GM12878 (cell line): ENCODE measurements around the gene PRKCE. TPM values are rescaled to one million over a fixed set of nuclear protein-coding genes. Genes with fewer than 3 reads are reported as not detected.

Source experiments
- ATAC-seq: fragments of 200-7000 bp; cut with Tn5 transposase; 3 replicates; pipeline ENCODE4 v1.9.1; 2020; ENCODE audit warnings: mild to moderate bottlenecking, moderate library complexity
- BruUV-seq: library from RNA; stranded (reverse); fragments of 400-500 nt; replicated peaks from 2 replicates; lab custom pipeline; 2021; lab: Mats Ljungman, UMichigan
- CTCF ChIA-PET: fragments of 300-600 bp; sonication (Branson Sonifier 250); formaldehyde crosslinking; extraction: SDS; loops from one replicate; lab custom pipeline; 2021; ENCODE audit warnings: inconsistent platforms; lab: Yijun Ruan, JAX
- POLR2A ChIA-PET: fragments of 350-600 bp; formaldehyde crosslinking; extraction: SDS; loops from one replicate; lab custom pipeline; 2021; ENCODE audit warnings: inconsistent platforms; lab: Charles Lee
- RAD21 ChIA-PET: fragments of 300-600 bp; sonication (Branson Sonifier 250); formaldehyde crosslinking; loops from one replicate; lab custom pipeline; 2023; ENCODE audit warnings: antibody characterized with exemption; ENCODE audit not compliant: unreplicated experiment; lab: Charles Lee
- SMC1A ChIA-PET: fragments of 300-600 bp; sonication (Branson Sonifier 250); formaldehyde crosslinking; loops from one replicate; lab custom pipeline; 2023; ENCODE audit not compliant: unreplicated experiment, uncharacterized antibody; lab: Charles Lee
- DNase-seq: peaks from one replicate; pipeline ENCODE4 v3.0.0-alpha.2; 2011; ENCODE audit warnings: low read depth, low spot score
- FAIRE-seq: peaks from 3 replicates; lab custom pipeline; 2011; peaks lifted over from hg19 to GRCh38; lab: Jason Lieb, UNC
- H2AFZ ChIP-seq: 2 replicates; pipeline ENCODE4 v1.6.0; 2011; ENCODE audit warnings: low read depth, low read length, control low read depth; ENCODE audit not compliant: control insufficient read depth
- H3K27ac ChIP-seq: 2 replicates; pipeline ENCODE4 v1.5.1; 2011; ENCODE audit warnings: control low read depth; ENCODE audit not compliant: control insufficient read depth, insufficient read depth
- H3K27me3 ChIP-seq, 2 experiments: replicated peaks in 1 of 2; 2 replicates each; pipeline versions ENCODE4 v1.6.0 to v1.6.1; 2011; ENCODE audit warnings: low read length in 1 of 2; ENCODE audit not compliant: control insufficient read depth in 2 of 2, insufficient read depth in 2 of 2
- H3K36me3 ChIP-seq, 2 experiments: 2 replicates each; pipeline ENCODE4 v1.5.1; 2011; ENCODE audit warnings: low read length in 1 of 2; ENCODE audit not compliant: control insufficient read depth in 2 of 2, insufficient read depth in 2 of 2
- H3K4me1 ChIP-seq: 2 replicates; pipeline ENCODE4 v1.6.1; 2011; ENCODE audit warnings: mild to moderate bottlenecking, low read length, moderate library complexity, mixed read lengths; ENCODE audit not compliant: control insufficient read depth, insufficient read depth
- H3K4me2 ChIP-seq: 2 replicates; pipeline ENCODE4 v1.6.0; 2011; ENCODE audit warnings: control low read depth; ENCODE audit not compliant: control insufficient read depth, insufficient read depth
- H3K4me3 ChIP-seq: fragments of 200-600 bp; sonication (generic); 2 replicates; pipeline ENCODE4 v1.5.1; 2016
- H3K79me2 ChIP-seq: 2 replicates; pipeline ENCODE4 v1.6.0; 2011; ENCODE audit warnings: low read length; ENCODE audit not compliant: control insufficient read depth, insufficient read depth
- H3K9ac ChIP-seq: 2 replicates; pipeline ENCODE4 v1.8.0; 2011; ENCODE audit warnings: low read length, control low read depth, mixed read lengths; ENCODE audit not compliant: control insufficient read depth, insufficient read depth
- H3K9me3 ChIP-seq: replicated peaks from 3 replicates; pipeline ENCODE4 v1.5.1; 2011; ENCODE audit warnings: mild to moderate bottlenecking, low read length; ENCODE audit not compliant: control insufficient read depth, insufficient read depth
- H4K20me1 ChIP-seq: 2 replicates; pipeline ENCODE4 v1.6.0; 2011; ENCODE audit not compliant: control insufficient read depth, insufficient read depth
- BRCA1 ChIP-seq: IDR thresholded peaks from 2 replicates; pipeline ENCODE4 v1.6.1; 2011; ENCODE audit warnings: low read depth, low read length, improper control_type of control experiment
- CBX3 ChIP-seq: fragments of 200-600 bp; sonication (generic); IDR thresholded peaks from 2 replicates; pipeline ENCODE4 v1.6.1; 2016; ENCODE audit warnings: low read depth, borderline replicate concordance
- CHD4 ChIP-seq: fragments of 200-600 bp; sonication (generic); IDR thresholded peaks from 2 replicates; pipeline ENCODE4 v1.6.1; 2016; ENCODE audit warnings: mild to moderate bottlenecking
- JUNB ChIP-seq: IDR thresholded peaks from 2 replicates; pipeline ENCODE4 v1.6.1; 2016; ENCODE audit warnings: antibody characterized with exemption, mild to moderate bottlenecking
- KAT2A ChIP-seq: conservative IDR thresholded peaks from 2 replicates; pipeline ENCODE4 v1.6.1; 2011; ENCODE audit warnings: low read depth, low read length; ENCODE audit not compliant: control insufficient read depth
- LARP7 ChIP-seq: fragments of 450-650 bp; IDR thresholded peaks from 2 replicates; pipeline ENCODE4 v1.6.1; 2017; ENCODE audit warnings: mild to moderate bottlenecking
- RB1 ChIP-seq: fragments of 450-650 bp; formaldehyde crosslinking; IDR thresholded peaks from 2 replicates; pipeline ENCODE4 v1.6.1; 2017; ENCODE audit warnings: mild to moderate bottlenecking, borderline replicate concordance
- RBBP5 ChIP-seq: fragments of 200-600 bp; sonication (generic); conservative IDR thresholded peaks from 2 replicates; pipeline ENCODE4 v1.6.1; 2016
- TARDBP ChIP-seq: IDR thresholded peaks from 2 replicates; pipeline ENCODE4 v1.6.1; 2016; ENCODE audit warnings: borderline replicate concordance
- TBL1XR1 ChIP-seq: IDR thresholded peaks from 2 replicates; pipeline ENCODE4 v1.6.1; 2012; ENCODE audit warnings: low read depth, low read length, improper control_type of control experiment
- TCF3 ChIP-seq: IDR thresholded peaks from 2 replicates; pipeline ENCODE4 v1.6.1; 2012; ENCODE audit warnings: low read depth, mild to moderate bottlenecking, low read length, borderline replicate concordance; ENCODE audit not compliant: insufficient read depth
- ZNF24 ChIP-seq: fragments of 450-650 bp; IDR thresholded peaks from 2 replicates; pipeline ENCODE4 v1.6.1; 2017; ENCODE audit warnings: antibody characterized with exemption, mild to moderate bottlenecking
- ZNF622 ChIP-seq: fragments of 450-650 bp; IDR thresholded peaks from 2 replicates; pipeline ENCODE4 v1.6.1; 2017; ENCODE audit warnings: mild to moderate bottlenecking, inconsistent platforms
- WGBS: methylation state at CpG from one replicate; pipeline ENCODE4 v1.1.6; 2016; ENCODE audit warnings: low lambda C conversion rate; ENCODE audit not compliant: insufficient replicate concordance, insufficient coverage; ENCODE audit errors: missing lambda C conversion rate; 5-methylcytosine and 5-hydroxymethylcytosine counted together
- in situ Hi-C: fragments of 300-500 bp; cut with MboI; formaldehyde crosslinking; loops from 9 replicates; pipeline ENCODE4 v1.14.3; 2018; ENCODE audit warnings: mixed read lengths
- intact Hi-C: fragments of 100-400 bp; cut with micrococcal nuclease; formaldehyde crosslinking; loops from one replicate; pipeline ENCODE4 v1.14.2; 2022; ENCODE audit not compliant: unreplicated experiment
- polyA plus RNA-seq, 11 experiments: library from polyadenylated mRNA; depleted of rRNA in 4 of 11; unstranded in 6 of 11; stranded (reverse) in 5 of 11; fragments of >200 nt; fragmentation: Nextera tagmentation in 4 of 11; fragmentation: Illumina TruSeq in 1 of 11; extraction: Ambion mirVana in 4 of 11; extraction: Trizol in 1 of 11; gene quantifications; 1 replicate in 1 of 11; 2 replicates in 10 of 11; pipeline versions ENCODE4 v1.2.1 to v1.2.3, GENCODE V29; 2011 to 2016; ENCODE audit warnings: inconsistent platforms in 2 of 11, missing spikeins in 2 of 11, low read depth in 1 of 11
- total RNA-seq, 4 experiments: library from RNA; depleted of rRNA in 3 of 4; stranded (reverse); fragments of >200 nt in 3 of 4; fragmentation: Illumina TruSeq in 1 of 4; extraction: Trizol in 1 of 4; gene quantifications; 2 replicates each; pipeline versions ENCODE4 v1.2.1 to v1.2.3, GENCODE V29; 2013 to 2021
- TF ChIP-seq, protein P1 (sequence below): fragments of 450-650 bp; conservative IDR thresholded peaks from 2 replicates; pipeline ENCODE4 v1.6.1; 2017; ENCODE audit warnings: mild to moderate bottlenecking, moderate library complexity
- TF ChIP-seq, protein P2 (sequence below), 3 experiments: IDR thresholded peaks in 2 of 3; conservative IDR thresholded peaks in 1 of 3; 2 replicates each; pipeline ENCODE4 v1.5.1; 2011; ENCODE audit warnings: low read depth in 3 of 3, low read length in 3 of 3, mild to moderate bottlenecking in 3 of 3, control low read depth in 2 of 3, moderate library complexity in 2 of 3, inconsistent platforms in 1 of 3, mixed read lengths in 1 of 3; ENCODE audit not compliant: control insufficient read depth in 2 of 3, insufficient read depth in 1 of 3; ENCODE audit errors: extremely low read depth in 1 of 3
- TF ChIP-seq, protein P3 (sequence below): fragments of 450-650 bp; formaldehyde crosslinking; IDR thresholded peaks from 2 replicates; pipeline ENCODE4 v1.4.0; 2022; ENCODE audit warnings: mild to moderate bottlenecking, moderate library complexity

Gene PRKCE
- total and polyA plus RNA-seq, 10 of the 15 experiments (the other 5 are each of a cell fraction or from before 2014, with no cell fraction given) = 2.6 to 28.2 (median 11.3) TPM

DNA sequence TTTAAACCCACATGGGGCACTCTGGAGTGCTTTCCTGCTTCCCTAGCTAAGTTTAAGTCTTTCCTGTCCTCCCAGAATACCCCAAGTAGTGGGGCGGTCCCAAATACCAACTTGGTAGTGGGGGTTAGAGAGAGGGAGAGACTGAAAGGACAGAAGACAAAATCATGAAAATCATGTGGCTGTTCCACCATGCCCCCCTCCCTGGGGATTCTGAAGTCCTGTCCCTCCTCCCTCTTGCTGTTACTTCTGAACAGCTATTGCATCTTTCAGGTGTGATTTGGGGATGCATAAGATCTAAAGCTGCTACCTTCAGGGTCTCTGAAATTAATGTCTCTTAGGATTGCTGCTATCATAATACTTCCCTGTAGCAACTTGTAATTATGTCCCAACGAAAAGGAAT is 378.9 kb downstream of the PRKCE start:
- DNase-seq (no peak), FAIRE-seq (no peak), ATAC-seq (no peak)
- Histone ChIP-seq H3K27ac (no peak overlapping the region), H3K36me3 (no peaks in the 10 kb centered on the region), H3K4me1 (no peaks in the 10 kb centered on the region), H3K9ac (no peak overlapping the region), H3K27me3 (no peaks in the 10 kb centered on the region), H3K4me2 (no peak overlapping the region), H3K4me3 (no peak overlapping the region), H3K9me3 (no peaks in the 10 kb centered on the region), H2AFZ (no peak overlapping the region), H4K20me1 (no peaks in the 10 kb centered on the region), H3K79me2 (no peaks in the 10 kb centered on the region)
- TF ChIP-seq JUNB (no peak), ZNF622 (no peak), TBL1XR1 (no peak), ZNF24 (no peak), LARP7 (no peak), TARDBP (no peak), BRCA1 (no peak), KAT2A (no peak), RB1 (no peak), RBBP5 (no peak), CBX3 (no peak), TCF3 (no peak), CHD4 (no peak)
- TF ChIP-seq, protein P1, sequence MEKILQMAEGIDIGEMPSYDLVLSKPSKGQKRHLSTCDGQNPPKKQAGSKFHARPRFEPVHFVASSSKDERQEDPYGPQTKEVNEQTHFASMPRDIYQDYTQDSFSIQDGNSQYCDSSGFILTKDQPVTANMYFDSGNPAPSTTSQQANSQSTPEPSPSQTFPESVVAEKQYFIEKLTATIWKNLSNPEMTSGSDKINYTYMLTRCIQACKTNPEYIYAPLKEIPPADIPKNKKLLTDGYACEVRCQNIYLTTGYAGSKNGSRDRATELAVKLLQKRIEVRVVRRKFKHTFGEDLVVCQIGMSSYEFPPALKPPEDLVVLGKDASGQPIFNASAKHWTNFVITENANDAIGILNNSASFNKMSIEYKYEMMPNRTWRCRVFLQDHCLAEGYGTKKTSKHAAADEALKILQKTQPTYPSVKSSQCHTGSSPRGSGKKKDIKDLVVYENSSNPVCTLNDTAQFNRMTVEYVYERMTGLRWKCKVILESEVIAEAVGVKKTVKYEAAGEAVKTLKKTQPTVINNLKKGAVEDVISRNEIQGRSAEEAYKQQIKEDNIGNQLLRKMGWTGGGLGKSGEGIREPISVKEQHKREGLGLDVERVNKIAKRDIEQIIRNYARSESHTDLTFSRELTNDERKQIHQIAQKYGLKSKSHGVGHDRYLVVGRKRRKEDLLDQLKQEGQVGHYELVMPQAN = no peak
- TF ChIP-seq, protein P2, sequence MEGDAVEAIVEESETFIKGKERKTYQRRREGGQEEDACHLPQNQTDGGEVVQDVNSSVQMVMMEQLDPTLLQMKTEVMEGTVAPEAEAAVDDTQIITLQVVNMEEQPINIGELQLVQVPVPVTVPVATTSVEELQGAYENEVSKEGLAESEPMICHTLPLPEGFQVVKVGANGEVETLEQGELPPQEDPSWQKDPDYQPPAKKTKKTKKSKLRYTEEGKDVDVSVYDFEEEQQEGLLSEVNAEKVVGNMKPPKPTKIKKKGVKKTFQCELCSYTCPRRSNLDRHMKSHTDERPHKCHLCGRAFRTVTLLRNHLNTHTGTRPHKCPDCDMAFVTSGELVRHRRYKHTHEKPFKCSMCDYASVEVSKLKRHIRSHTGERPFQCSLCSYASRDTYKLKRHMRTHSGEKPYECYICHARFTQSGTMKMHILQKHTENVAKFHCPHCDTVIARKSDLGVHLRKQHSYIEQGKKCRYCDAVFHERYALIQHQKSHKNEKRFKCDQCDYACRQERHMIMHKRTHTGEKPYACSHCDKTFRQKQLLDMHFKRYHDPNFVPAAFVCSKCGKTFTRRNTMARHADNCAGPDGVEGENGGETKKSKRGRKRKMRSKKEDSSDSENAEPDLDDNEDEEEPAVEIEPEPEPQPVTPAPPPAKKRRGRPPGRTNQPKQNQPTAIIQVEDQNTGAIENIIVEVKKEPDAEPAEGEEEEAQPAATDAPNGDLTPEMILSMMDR (IDR thresholded peaks at IDR 0.05 in 2 of 3, conservative IDR thresholded peaks at IDR 0.05 in 1 of 3; ENCODE audit: control insufficient read depth in 2 of 3, extremely low read depth in 1 of 3, insufficient read depth in 1 of 3, low read depth in 3 of 3, low read length in 3 of 3) = no peak
- TF ChIP-seq, protein P3, sequence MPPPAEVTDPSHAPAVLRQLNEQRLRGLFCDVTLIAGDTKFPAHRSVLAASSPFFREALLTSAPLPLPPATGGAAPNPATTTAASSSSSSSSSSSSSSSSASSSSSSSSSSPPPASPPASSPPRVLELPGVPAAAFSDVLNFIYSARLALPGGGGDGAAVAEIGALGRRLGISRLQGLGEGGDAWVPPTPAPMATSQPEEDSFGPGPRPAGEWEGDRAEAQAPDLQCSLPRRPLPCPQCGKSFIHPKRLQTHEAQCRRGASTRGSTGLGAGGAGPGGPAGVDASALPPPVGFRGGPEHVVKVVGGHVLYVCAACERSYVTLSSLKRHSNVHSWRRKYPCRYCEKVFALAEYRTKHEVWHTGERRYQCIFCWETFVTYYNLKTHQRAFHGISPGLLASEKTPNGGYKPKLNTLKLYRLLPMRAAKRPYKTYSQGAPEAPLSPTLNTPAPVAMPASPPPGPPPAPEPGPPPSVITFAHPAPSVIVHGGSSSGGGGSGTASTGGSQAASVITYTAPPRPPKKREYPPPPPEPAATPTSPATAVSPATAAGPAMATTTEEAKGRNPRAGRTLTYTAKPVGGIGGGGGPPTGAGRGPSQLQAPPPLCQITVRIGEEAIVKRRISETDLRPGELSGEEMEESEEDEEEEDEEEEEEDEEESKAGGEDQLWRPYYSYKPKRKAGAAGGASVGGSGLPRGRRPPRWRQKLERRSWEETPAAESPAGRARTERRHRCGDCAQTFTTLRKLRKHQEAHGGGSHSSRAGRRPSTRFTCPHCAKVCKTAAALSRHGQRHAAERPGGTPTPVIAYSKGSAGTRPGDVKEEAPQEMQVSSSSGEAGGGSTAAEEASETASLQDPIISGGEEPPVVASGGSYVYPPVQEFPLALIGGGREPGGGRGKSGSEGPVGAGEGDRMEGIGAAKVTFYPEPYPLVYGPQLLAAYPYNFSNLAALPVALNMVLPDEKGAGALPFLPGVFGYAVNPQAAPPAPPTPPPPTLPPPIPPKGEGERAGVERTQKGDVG (CRISPR knock-in tag) = no peak
- CTCF ChIA-PET = interaction anchor here (0.9 to 1.8 kb wide), 7 partner anchors 8 to 621 kb away, joined by 3 to 8 read pairs (median 3); no protein-coding TSS in a partner anchor
- BruUV-seq = no TSS peak
- WGBS = 63% methylated on average over 2 of the region's 2 CpGs
- intact Hi-C loops (no loop called here), in situ Hi-C loops (no loop called here)
- POLR2A ChIA-PET = no interaction called here
- RAD21 ChIA-PET = interaction anchor here (0.9 to 2.2 kb wide), 5 partner anchors 10 to 432 kb away, joined by 3 to 7 read pairs (median 4); no protein-coding TSS in a partner anchor
- SMC1A ChIA-PET = interaction anchor here (1.0 to 1.3 kb wide), 4 partner anchors 11 to 432 kb away, joined by 3 read pairs; no protein-coding TSS in a partner anchor
